H9 (cell line): Measurements from ENCODE around the gene SLC47A1. TPM values are rescaled to one million over a fixed set of nuclear protein-coding genes. Genes with fewer than 3 reads are reported as not detected.
"Not testable (repeated sequence)": the region's sequence is repeated elsewhere in the genome, so short reads cannot be mapped to it uniquely, and the experiment has no call there.

Experiments
- DNase-seq: peaks from one replicate; pipeline ENCODE4 v3.0.0-alpha.2; 2017
- H2AFZ ChIP-seq: one replicate; pipeline ENCODE4 v1.6.1; 2013; ENCODE audit warnings: mild to moderate bottlenecking, low read length, control low read depth, moderate library complexity
- H2AK5ac ChIP-seq: 2 replicates; pipeline ENCODE4 v1.6.1; 2013; ENCODE audit warnings: low read length, control low read depth, mixed read lengths; ENCODE audit not compliant: insufficient read length
- H2BK120ac ChIP-seq: one replicate; pipeline ENCODE4 v1.6.1; 2013; ENCODE audit warnings: low read depth, mild to moderate bottlenecking, low read length, control low read depth, inconsistent platforms; ENCODE audit not compliant: poor library complexity, severe bottlenecking
- H2BK12ac ChIP-seq: 2 replicates; pipeline ENCODE4 v1.6.1; 2013; ENCODE audit warnings: low read length, control low read depth, mixed read lengths, low read depth; ENCODE audit not compliant: insufficient read length
- H2BK15ac ChIP-seq: 2 replicates; pipeline ENCODE4 v1.6.1; 2013; ENCODE audit warnings: low read depth, low read length, control low read depth
- H2BK20ac ChIP-seq: one replicate; pipeline ENCODE4 v1.6.1; 2013; ENCODE audit warnings: low read depth, mild to moderate bottlenecking, low read length, control low read depth, inconsistent platforms; ENCODE audit not compliant: poor library complexity, severe bottlenecking
- H2BK5ac ChIP-seq: 2 replicates; pipeline ENCODE4 v1.6.1; 2013; ENCODE audit warnings: low read length, control low read depth, mixed read lengths; ENCODE audit not compliant: insufficient read length
- H3K14ac ChIP-seq: 2 replicates; pipeline ENCODE4 v1.6.1; 2013; ENCODE audit warnings: low read length, control low read depth; ENCODE audit not compliant: insufficient read depth
- H3K18ac ChIP-seq: 2 replicates; pipeline ENCODE4 v1.6.1; 2013; ENCODE audit warnings: low read depth, mild to moderate bottlenecking, mixed read lengths, low read length, control low read depth; ENCODE audit not compliant: insufficient read length
- H3K23ac ChIP-seq: 2 replicates; pipeline ENCODE4 v1.6.1; 2013; ENCODE audit warnings: low read length, control low read depth, mixed read lengths, low read depth; ENCODE audit not compliant: insufficient read length
- H3K23me2 ChIP-seq: 2 replicates; pipeline ENCODE4 v1.6.1; 2013; ENCODE audit warnings: low read depth, mild to moderate bottlenecking, mixed read lengths, low read length, control low read depth; ENCODE audit not compliant: insufficient read length, poor library complexity, severe bottlenecking
- H3K27ac ChIP-seq: 2 replicates; pipeline ENCODE4 v1.5.1; 2013; ENCODE audit warnings: low read length, control low read depth, mixed read lengths, low read depth; ENCODE audit not compliant: insufficient read length
- H3K27me3 ChIP-seq: 2 replicates; pipeline ENCODE4 v1.6.1; 2013; ENCODE audit warnings: low read length, control low read depth, inconsistent platforms; ENCODE audit not compliant: insufficient read depth
- H3K4ac ChIP-seq: 2 replicates; pipeline ENCODE4 v1.6.1; 2013; ENCODE audit warnings: low read depth, mild to moderate bottlenecking, control low read depth, inconsistent platforms, low read length, moderate library complexity
- H3K4me1 ChIP-seq: 2 replicates; pipeline ENCODE4 v1.6.1; 2013; ENCODE audit warnings: low read length, control low read depth, inconsistent platforms; ENCODE audit not compliant: insufficient read depth
- H3K4me2 ChIP-seq: 2 replicates; pipeline ENCODE4 v1.6.1; 2013; ENCODE audit warnings: low read length, control low read depth, mixed read lengths; ENCODE audit not compliant: insufficient read length, insufficient read depth
- H3K56ac ChIP-seq: 2 replicates; pipeline ENCODE4 v1.6.1; 2013; ENCODE audit warnings: low read depth, mild to moderate bottlenecking, mixed read lengths, low read length, control low read depth; ENCODE audit not compliant: insufficient read length
- H3K79me1 ChIP-seq: 2 replicates; pipeline ENCODE4 v1.6.1; 2013; ENCODE audit warnings: low read depth, mild to moderate bottlenecking, moderate library complexity, low read length, control low read depth, inconsistent platforms; ENCODE audit not compliant: insufficient read depth, poor library complexity, severe bottlenecking
- H3K79me2 ChIP-seq: 2 replicates; pipeline ENCODE4 v1.6.1; 2013; ENCODE audit warnings: low read length, control low read depth, inconsistent platforms; ENCODE audit not compliant: insufficient read depth
- H3K9ac ChIP-seq: 2 replicates; pipeline ENCODE4 v1.6.1; 2013; ENCODE audit warnings: low read length, control low read depth, mixed read lengths; ENCODE audit not compliant: insufficient read length; ENCODE audit errors: extremely low read depth
- H3K9me3 ChIP-seq: one replicate; pipeline ENCODE4 v1.6.1; 2013; ENCODE audit warnings: low read depth, low read length, inconsistent platforms; ENCODE audit not compliant: control insufficient read depth
- H3T11ph ChIP-seq: one replicate; pipeline ENCODE4 v1.6.1; 2013; ENCODE audit warnings: mild to moderate bottlenecking, low read length, control low read depth, inconsistent platforms
- H4K20me1 ChIP-seq: one replicate; pipeline ENCODE4 v1.6.1; 2013; ENCODE audit not compliant: control insufficient read depth, insufficient read length, insufficient read depth
- H4K5ac ChIP-seq: 2 replicates; pipeline ENCODE4 v1.6.1; 2013; ENCODE audit warnings: low read depth, mild to moderate bottlenecking, mixed read lengths, low read length, control low read depth; ENCODE audit not compliant: insufficient read length
- H4K8ac ChIP-seq: replicated peaks from 2 replicates; pipeline ENCODE4 v1.6.1; 2013; ENCODE audit warnings: low read length, control low read depth, mixed read lengths, low read depth; ENCODE audit not compliant: insufficient read length
- H4K91ac ChIP-seq: 2 replicates; pipeline ENCODE4 v1.6.1; 2013; ENCODE audit warnings: low read depth, mild to moderate bottlenecking, moderate library complexity, mixed read lengths, low read length, control low read depth; ENCODE audit not compliant: insufficient read length
- H3K27ac Mint-ChIP-seq, 3 experiments: 2 replicates in 2 of 3; 3 replicates in 1 of 3; pipeline ENCODE4 v1.8.0; 2020 to 2021; ENCODE audit warnings: mixed read lengths in 3 of 3, mild to moderate bottlenecking in 1 of 3, moderate library complexity in 1 of 3
- H3K27me3 Mint-ChIP-seq: 2 replicates; pipeline ENCODE4 v1.8.0; 2021; ENCODE audit warnings: low read depth, mild to moderate bottlenecking, moderate library complexity, mixed read lengths
- H3K36me3 Mint-ChIP-seq, 3 experiments: 2 replicates in 2 of 3; 3 replicates in 1 of 3; pipeline ENCODE4 v1.8.0; 2020 to 2021; ENCODE audit warnings: low read depth in 3 of 3, mixed read lengths in 3 of 3; ENCODE audit not compliant: insufficient read depth in 1 of 3
- H3K4me1 Mint-ChIP-seq, 2 experiments: 2 replicates each; pipeline ENCODE4 v1.8.0; 2020; ENCODE audit warnings: mixed read lengths in 2 of 2
- H3K4me3 Mint-ChIP-seq, 2 experiments: 2 replicates in 1 of 2; 3 replicates in 1 of 2; pipeline ENCODE4 v1.8.0; 2020 to 2021; ENCODE audit warnings: mild to moderate bottlenecking in 2 of 2, mixed read lengths in 2 of 2, moderate library complexity in 1 of 2
- H3K9me3 Mint-ChIP-seq, 2 experiments: 2 replicates in 1 of 2; 3 replicates in 1 of 2; pipeline ENCODE4 v1.8.0; 2020; ENCODE audit warnings: mild to moderate bottlenecking in 2 of 2, mixed read lengths in 2 of 2, moderate library complexity in 1 of 2
- CTCF ChIP-seq: fragments of 200-600 bp; sonication (generic); conservative IDR thresholded peaks from 3 replicates; pipeline ENCODE4 v1.8.0; 2021; ENCODE audit warnings: antibody characterized with exemption, mild to moderate bottlenecking
- WGBS: extraction: QIAGEN DNeasy Blood & Tissue Kit; methylation state at CpG from one replicate; pipeline ENCODE4 v1.1.7; 2013; ENCODE audit warnings: missing lambda C conversion rate, low lambda C conversion rate, mixed read lengths; ENCODE audit not compliant: insufficient read length; ENCODE audit errors: extremely low coverage; 5-methylcytosine and 5-hydroxymethylcytosine counted together
- total RNA-seq: library from RNA; stranded (reverse); gene quantifications from 2 replicates; pipeline ENCODE4 v1.2.1, GENCODE V29; 2021

The SLC47A1 gene
- total RNA-seq, 1 experiment from 2014 or later = 4.0 TPM

DNA sequence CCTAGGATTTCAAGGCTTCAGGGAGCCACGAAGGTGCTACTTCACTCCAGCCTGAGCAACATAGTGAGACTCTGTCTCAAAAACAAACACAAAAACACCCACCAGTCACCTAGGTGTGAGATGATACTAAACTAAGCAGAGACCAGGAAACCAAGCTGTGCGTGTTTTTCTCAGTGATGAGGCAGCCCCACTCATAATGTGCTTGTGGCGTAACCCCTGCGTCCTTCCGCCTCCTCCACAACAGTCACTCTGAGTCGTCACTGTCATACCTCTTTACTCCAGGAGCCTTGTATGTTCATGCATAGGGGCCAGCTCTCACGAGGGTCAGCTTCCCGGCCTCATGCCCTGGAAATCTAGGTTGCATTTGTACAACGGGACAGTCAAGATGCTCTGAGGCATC lies 31.1 kb upstream of the SLC47A1 start:
- H4K8ac ChIP-seq = no peak overlapping the region
- H2AK5ac ChIP-seq = no peak overlapping the region
- DNase-seq = no peak
- no peaks in the 10 kb centered on the region for H3K4me1 ChIP-seq
- Mint-ChIP-seq H3K9me3 (no peaks in the 10 kb centered on the region; a peak in 1 of 5 replicates), H3K4me1 (peaks cover 13 to 21% of the 10 kb centered on the region in 2 experiments), H3K36me3 (peaks cover 0 to 4% (median 0%) of the 10 kb centered on the region in 3 experiments; a peak in 1 of 7 replicates), H3K27me3 (no peaks in the 10 kb centered on the region; the same call in 1 of the 2 replicates), H3K4me3 (no peak overlapping the region), H3K27ac (0 out of 7 replicates have a peak overlapping the region, but pooled peaks of 1 of the 3 experiments have one; percentile 7)
- no peak overlapping the region for H3K14ac ChIP-seq
- H3K9ac ChIP-seq = no peak overlapping the region
- H2BK5ac ChIP-seq = no peak overlapping the region
- H2BK20ac ChIP-seq = no peak overlapping the region
- no peak overlapping the region for H4K5ac ChIP-seq
- H3K56ac ChIP-seq = no peak overlapping the region
- H3K4me2 ChIP-seq = no peak overlapping the region
- H3K9me3 ChIP-seq = no peaks in the 10 kb centered on the region
- H3K23ac ChIP-seq = no peak overlapping the region
- no peaks in the 10 kb centered on the region for H4K20me1 ChIP-seq
- no peak overlapping the region for H3T11ph ChIP-seq
- H3K79me1 ChIP-seq = no peaks in the 10 kb centered on the region
- H3K18ac ChIP-seq = no peak overlapping the region
- no CpG with 5 or more reads among the region's 9 CpGs for WGBS
- no peaks in the 10 kb centered on the region for H3K23me2 ChIP-seq
- no peak overlapping the region for H2BK15ac ChIP-seq
- TF ChIP-seq CTCF = no peak
- H2BK12ac ChIP-seq = no peak overlapping the region
- H3K27me3 ChIP-seq = no peaks in the 10 kb centered on the region
- no peak overlapping the region for H4K91ac ChIP-seq
- H2BK120ac ChIP-seq = no peak overlapping the region
- H3K4ac ChIP-seq = no peak overlapping the region
- no peaks in the 10 kb centered on the region for H3K79me2 ChIP-seq
- H2AFZ ChIP-seq = no peak overlapping the region
- H3K27ac ChIP-seq = no peak overlapping the region

DNA sequence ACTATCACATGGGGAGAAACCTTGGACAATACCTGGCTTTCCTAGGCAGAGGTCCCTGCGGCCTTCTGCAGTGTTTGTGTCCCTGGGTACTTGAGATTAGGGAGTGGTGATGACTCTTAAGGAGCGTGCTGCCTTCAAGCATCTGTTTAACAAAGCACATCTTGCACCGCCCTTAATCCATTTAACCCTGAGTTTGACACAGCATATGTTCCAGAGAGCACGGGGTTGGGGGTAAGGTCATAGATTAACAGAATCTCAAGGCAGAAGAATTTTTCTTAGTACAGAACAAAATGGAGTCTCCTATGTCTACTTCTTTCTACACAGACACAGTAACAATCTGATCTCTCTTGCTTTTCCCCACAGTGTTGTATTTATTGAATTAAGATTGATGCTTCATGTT lies 28.1 kb upstream of the SLC47A1 start:
- H3K4me1 Mint-ChIP-seq = peaks cover 18 to 23% of the 10 kb centered on the region in 2 experiments
- H3K4me2 ChIP-seq, H2BK20ac ChIP-seq, H2BK12ac ChIP-seq, H4K91ac ChIP-seq, H3K27ac ChIP-seq, H2BK120ac ChIP-seq, H3K18ac ChIP-seq, H3K4ac ChIP-seq, H2AFZ ChIP-seq, H3K27ac Mint-ChIP-seq, H3K79me1 ChIP-seq, H4K8ac ChIP-seq, H3K4me1 ChIP-seq, H4K20me1 ChIP-seq, H3K14ac ChIP-seq, H3K56ac ChIP-seq, H3K27me3 Mint-ChIP-seq, H2BK15ac ChIP-seq, DNase-seq, H3K27me3 ChIP-seq, H3K36me3 Mint-ChIP-seq, H2BK5ac ChIP-seq, H3T11ph ChIP-seq, H3K4me3 Mint-ChIP-seq, H3K23me2 ChIP-seq, H3K9me3 Mint-ChIP-seq, H3K9ac ChIP-seq, H3K79me2 ChIP-seq, H4K5ac ChIP-seq, H3K9me3 ChIP-seq, H3K23ac ChIP-seq, H2AK5ac ChIP-seq: not testable (repeated sequence)
- no CpG with 5 or more reads among the region's 4 CpGs for WGBS
